Effector memory CD4-positive, alpha-beta T cell (primary cell): ENCODE results near the gene PATJ.

ENCODE experiments used
- DNase-seq, 3 donors: peaks; one replicate each; pipeline ENCODE4 v3.0.0-alpha.2; 2020
- H3K27ac ChIP-seq: 2 replicates; pipeline ENCODE4 v1.7.0; 2013; ENCODE audit warnings: mild to moderate bottlenecking, low read length, moderate library complexity; ENCODE audit not compliant: insufficient read depth, poor library complexity, severe bottlenecking
- H3K27me3 ChIP-seq: replicated peaks from 2 replicates; pipeline ENCODE4 v1.7.0; 2013; ENCODE audit warnings: mild to moderate bottlenecking, low read length; ENCODE audit not compliant: insufficient read depth, control insufficient read depth, poor library complexity, severe bottlenecking
- H3K36me3 ChIP-seq: 2 replicates; pipeline ENCODE4 v1.7.0; 2013; ENCODE audit warnings: mild to moderate bottlenecking, low read length, moderate library complexity; ENCODE audit not compliant: control insufficient read depth, insufficient read depth
- H3K4me1 ChIP-seq: 2 replicates; pipeline ENCODE4 v1.7.0; 2013; ENCODE audit warnings: low read length, mild to moderate bottlenecking; ENCODE audit not compliant: control insufficient read depth, insufficient read depth, poor library complexity, severe bottlenecking
- H3K4me3 ChIP-seq: 2 replicates; pipeline ENCODE4 v1.7.0; 2013; ENCODE audit warnings: low read length, low read depth, mild to moderate bottlenecking; ENCODE audit not compliant: insufficient read depth, poor library complexity, severe bottlenecking
- H3K9me3 ChIP-seq: 2 replicates; pipeline ENCODE4 v1.7.0; 2013; ENCODE audit warnings: mild to moderate bottlenecking, low read length, moderate library complexity; ENCODE audit not compliant: control insufficient read depth

PATJ gene

GRCh38 chr1:62089570-62089969, 347.3 kb downstream of the PATJ start:
- H3K9me3 ChIP-seq, result no peaks in the 10 kb centered on the region
- H3K27me3 ChIP-seq, result no peaks in the 10 kb centered on the region
- no peak for DNase-seq
- peaks cover 19% of the 10 kb centered on the region for H3K36me3 ChIP-seq
- H3K27ac ChIP-seq, result no peak overlapping the region
- H3K4me3 ChIP-seq, result no peak overlapping the region
- H3K4me1 ChIP-seq, result no peaks in the 10 kb centered on the region

- H3K4me3 ChIP-seq, result no peak overlapping the region
- H3K27me3 ChIP-seq, result no peaks in the 10 kb centered on the region
- H3K9me3 ChIP-seq, result no peaks in the 10 kb centered on the region
- DNase-seq, result no peak
- peaks cover 19% of the 10 kb centered on the region for H3K36me3 ChIP-seq
- no peak overlapping the region for H3K27ac ChIP-seq
- no peaks in the 10 kb centered on the region for H3K4me1 ChIP-seq
Observed at GRCh38 chr1:62090016-62090415, 347.7 kb downstream of the PATJ start.

- no peaks in the 10 kb centered on the region for H3K27me3 ChIP-seq
- H3K4me3 ChIP-seq, result no peak overlapping the region
- no peak overlapping the region for H3K27ac ChIP-seq
- DNase-seq, result no peak
- no peaks in the 10 kb centered on the region for H3K4me1 ChIP-seq
- no peaks in the 10 kb centered on the region for H3K9me3 ChIP-seq
- peaks cover 9% of the 10 kb centered on the region for H3K36me3 ChIP-seq
Observed at GRCh38 chr1:62092110-62092509, 349.8 kb downstream of the PATJ start.

- Histone ChIP-seq H3K36me3 (peaks cover 2% of the 10 kb centered on the region), H3K4me3 (no peak overlapping the region), H3K27ac (no peak overlapping the region), H3K4me1 (no peaks in the 10 kb centered on the region), H3K9me3 (no peaks in the 10 kb centered on the region), H3K27me3 (no peaks in the 10 kb centered on the region)
- DNase-seq, result no peak
Observed at GRCh38 chr1:62093261-62093660, 351.0 kb downstream of the PATJ start.

- H3K27ac ChIP-seq, result no peak overlapping the region
- H3K4me1 ChIP-seq, result no peaks in the 10 kb centered on the region
- no peak for DNase-seq
- no peaks in the 10 kb centered on the region for H3K9me3 ChIP-seq
- no peak overlapping the region for H3K4me3 ChIP-seq
- H3K36me3 ChIP-seq, result no peaks in the 10 kb centered on the region
- H3K27me3 ChIP-seq, result no peaks in the 10 kb centered on the region
Observed at GRCh38 chr1:62097464-62097863, 355.2 kb downstream of the PATJ start.

- Histone ChIP-seq H3K4me1 (no peaks in the 10 kb centered on the region), H3K4me3 (no peak overlapping the region), H3K9me3 (no peaks in the 10 kb centered on the region), H3K36me3 (no peaks in the 10 kb centered on the region), H3K27ac (no peak overlapping the region), H3K27me3 (no peaks in the 10 kb centered on the region)
- DNase-seq, result no peak
Observed at GRCh38 chr1:62100442-62100841, 358.2 kb downstream of the PATJ start.

- no peaks in the 10 kb centered on the region for H3K36me3 ChIP-seq
- H3K4me1 ChIP-seq, result no peaks in the 10 kb centered on the region
- H3K9me3 ChIP-seq, result no peaks in the 10 kb centered on the region
- no peak overlapping the region for H3K4me3 ChIP-seq
- no peak overlapping the region for H3K27ac ChIP-seq
- DNase-seq, result no peak
- no peaks in the 10 kb centered on the region for H3K27me3 ChIP-seq
Observed at GRCh38 chr1:62103846-62104245, 361.6 kb downstream of the PATJ start.

GRCh38 chr1:62107923-62108322, 365.6 kb downstream of the PATJ start:
- Histone ChIP-seq H3K27me3 (no peaks in the 10 kb centered on the region), H3K36me3 (no peaks in the 10 kb centered on the region), H3K9me3 (no peaks in the 10 kb centered on the region), H3K4me1 (no peaks in the 10 kb centered on the region), H3K4me3 (no peak overlapping the region), H3K27ac (no peak overlapping the region)
- no peak for DNase-seq

GRCh38 chr1:62109124-62109523, 366.8 kb downstream of the PATJ start:
- Histone ChIP-seq H3K9me3 (no peaks in the 10 kb centered on the region), H3K36me3 (no peaks in the 10 kb centered on the region), H3K4me3 (no peak overlapping the region), H3K4me1 (no peaks in the 10 kb centered on the region), H3K27me3 (no peaks in the 10 kb centered on the region), H3K27ac (no peak overlapping the region)
- DNase-seq, result no peak

GRCh38 chr1:62110198-62110817, 368.0 kb downstream of the PATJ start:
- DNase-seq, result no peak
- no peaks in the 10 kb centered on the region for H3K36me3 ChIP-seq

More at GRCh38 chr1:62110198-62110817, 368.0 kb downstream of the PATJ start:
- no peaks in the 10 kb centered on the region for H3K4me1 ChIP-seq
- no peaks in the 10 kb centered on the region for H3K27me3 ChIP-seq
- no peak overlapping the region for H3K4me3 ChIP-seq
- no peaks in the 10 kb centered on the region for H3K9me3 ChIP-seq
- no peak overlapping the region for H3K27ac ChIP-seq
